Measurements from ENCODE around the gene SELENOS. TPM values are rescaled to one million over a fixed set of nuclear protein-coding genes. Genes with fewer than 3 reads are reported as not detected.

The SELENOS gene
- total RNA-seq, 3 donors from 2014 or later = 78.7 to 118 (median 115) TPM

DNA sequence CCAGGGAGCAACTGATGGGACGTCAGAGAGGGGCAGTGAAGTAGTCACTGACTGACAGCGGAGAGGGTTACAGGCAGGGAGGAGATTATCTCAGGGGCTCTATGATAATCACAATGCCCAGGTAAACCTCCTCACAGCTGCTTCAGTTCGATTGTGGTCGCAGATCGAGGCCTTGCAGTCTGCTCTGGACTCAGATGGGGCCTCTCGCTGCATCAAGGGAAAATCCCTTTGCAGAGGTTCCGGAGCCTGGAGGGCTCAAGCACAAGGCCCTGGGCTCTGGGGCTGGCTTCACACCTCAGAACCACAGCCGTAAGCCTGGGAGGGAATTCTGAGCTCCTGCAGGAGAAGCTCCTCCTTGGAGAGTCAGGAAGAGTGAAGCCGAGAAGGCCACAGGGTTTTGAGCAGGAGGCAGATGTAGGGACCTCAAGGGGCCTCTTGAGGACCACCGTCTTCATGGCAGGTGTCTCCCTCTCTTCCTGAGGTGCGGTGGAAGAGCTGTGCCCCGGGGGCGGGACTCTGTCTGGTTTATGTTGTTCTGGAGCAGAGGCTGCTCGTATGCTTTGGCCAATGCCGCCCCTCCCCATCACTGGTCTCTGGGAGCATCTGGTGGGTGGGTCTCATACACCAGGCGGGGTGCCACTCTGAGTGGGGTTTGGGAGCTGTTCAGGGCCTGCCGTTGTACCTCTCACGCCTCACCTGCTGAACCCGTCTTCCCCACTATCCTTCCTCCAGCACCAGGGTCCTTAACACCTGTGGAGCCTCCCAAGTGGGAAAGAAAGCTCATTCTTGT lies 37.2 kb upstream of the SELENOS start:
- no peak overlapping the region for H3K4me3 ChIP-seq
- no peaks in the 10 kb centered on the region for H3K9me3 ChIP-seq
- H3K4me1 ChIP-seq (ENCODE audit: low read depth) = no peaks in the 10 kb centered on the region
- no peak for ATAC-seq
- TF ChIP-seq, protein P1, sequence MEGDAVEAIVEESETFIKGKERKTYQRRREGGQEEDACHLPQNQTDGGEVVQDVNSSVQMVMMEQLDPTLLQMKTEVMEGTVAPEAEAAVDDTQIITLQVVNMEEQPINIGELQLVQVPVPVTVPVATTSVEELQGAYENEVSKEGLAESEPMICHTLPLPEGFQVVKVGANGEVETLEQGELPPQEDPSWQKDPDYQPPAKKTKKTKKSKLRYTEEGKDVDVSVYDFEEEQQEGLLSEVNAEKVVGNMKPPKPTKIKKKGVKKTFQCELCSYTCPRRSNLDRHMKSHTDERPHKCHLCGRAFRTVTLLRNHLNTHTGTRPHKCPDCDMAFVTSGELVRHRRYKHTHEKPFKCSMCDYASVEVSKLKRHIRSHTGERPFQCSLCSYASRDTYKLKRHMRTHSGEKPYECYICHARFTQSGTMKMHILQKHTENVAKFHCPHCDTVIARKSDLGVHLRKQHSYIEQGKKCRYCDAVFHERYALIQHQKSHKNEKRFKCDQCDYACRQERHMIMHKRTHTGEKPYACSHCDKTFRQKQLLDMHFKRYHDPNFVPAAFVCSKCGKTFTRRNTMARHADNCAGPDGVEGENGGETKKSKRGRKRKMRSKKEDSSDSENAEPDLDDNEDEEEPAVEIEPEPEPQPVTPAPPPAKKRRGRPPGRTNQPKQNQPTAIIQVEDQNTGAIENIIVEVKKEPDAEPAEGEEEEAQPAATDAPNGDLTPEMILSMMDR (IDR thresholded peaks at IDR 0.05) = no peak
- intact Hi-C loops (cut with DNase I, micrococcal nuclease) = no loop called here
- no peaks in the 10 kb centered on the region for H3K36me3 ChIP-seq (ENCODE audit: low read depth)
- no peak for DNase-seq

DNA sequence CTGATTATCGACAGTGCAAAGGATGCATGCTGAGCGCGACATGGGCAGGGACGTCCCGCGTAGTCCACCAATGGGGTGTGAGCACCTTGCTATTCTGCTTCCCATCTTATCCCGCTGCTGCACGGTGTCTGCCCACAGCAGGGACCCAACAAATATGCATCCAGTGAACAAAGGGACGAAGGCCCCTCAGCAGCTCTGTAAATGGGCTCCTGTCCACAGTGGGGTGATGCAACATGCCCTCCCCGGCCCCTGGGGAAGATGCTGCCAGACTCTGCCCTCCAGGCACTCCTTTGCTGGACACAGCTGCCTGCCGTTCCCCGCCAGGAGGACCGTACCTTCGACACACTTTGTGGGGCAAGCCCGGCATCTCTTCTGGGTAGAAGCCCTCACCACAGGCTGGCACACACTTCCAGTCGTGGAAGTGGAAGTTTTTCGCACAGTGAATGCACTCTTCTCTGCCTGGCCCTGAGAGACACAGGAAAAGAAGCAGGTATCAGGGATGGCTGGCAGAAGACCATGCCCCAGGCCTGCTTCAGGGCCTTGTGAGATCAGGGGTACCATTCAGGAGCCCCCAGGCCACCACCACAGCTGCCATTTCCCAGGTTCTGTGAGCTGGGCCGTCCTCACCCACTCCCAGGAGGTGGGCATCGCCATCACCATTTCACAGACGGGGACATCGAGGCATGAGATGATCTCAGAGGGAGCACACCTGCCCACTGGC lies 35.9 kb upstream of the SELENOS start:
- H3K4me3 ChIP-seq = no peak overlapping the region
- ATAC-seq = no peak
- TF ChIP-seq, protein P1 (IDR thresholded peaks at IDR 0.05) = no peak
- DNase-seq = no peak
- no peaks in the 10 kb centered on the region for H3K9me3 ChIP-seq
- intact Hi-C loops (cut with DNase I, micrococcal nuclease) = no loop called here
- H3K4me1 ChIP-seq (ENCODE audit: low read depth) = no peaks in the 10 kb centered on the region
- H3K36me3 ChIP-seq (ENCODE audit: low read depth) = no peaks in the 10 kb centered on the region

GRCh38 chr15:101310508-101310907 lies 33.2 kb upstream of the SELENOS start:
- DNase-seq = no peak
- no peak overlapping the region for H3K4me3 ChIP-seq
- H3K9me3 ChIP-seq = no peaks in the 10 kb centered on the region
- H3K4me1 ChIP-seq (ENCODE audit: low read depth) = no peaks in the 10 kb centered on the region
- TF ChIP-seq, protein P1 (IDR thresholded peaks at IDR 0.05) = no peak
- no peak for ATAC-seq
- H3K36me3 ChIP-seq (ENCODE audit: low read depth) = no peaks in the 10 kb centered on the region
- intact Hi-C loops (cut with DNase I, micrococcal nuclease) = no loop called here

GRCh38 chr15:101310161-101310480 lies 32.8 kb upstream of the SELENOS start:
- intact Hi-C loops (cut with DNase I, micrococcal nuclease) = no loop called here
- no peak overlapping the region for H3K4me3 ChIP-seq
- TF ChIP-seq, protein P1 (IDR thresholded peaks at IDR 0.05) = no peak

DNA sequence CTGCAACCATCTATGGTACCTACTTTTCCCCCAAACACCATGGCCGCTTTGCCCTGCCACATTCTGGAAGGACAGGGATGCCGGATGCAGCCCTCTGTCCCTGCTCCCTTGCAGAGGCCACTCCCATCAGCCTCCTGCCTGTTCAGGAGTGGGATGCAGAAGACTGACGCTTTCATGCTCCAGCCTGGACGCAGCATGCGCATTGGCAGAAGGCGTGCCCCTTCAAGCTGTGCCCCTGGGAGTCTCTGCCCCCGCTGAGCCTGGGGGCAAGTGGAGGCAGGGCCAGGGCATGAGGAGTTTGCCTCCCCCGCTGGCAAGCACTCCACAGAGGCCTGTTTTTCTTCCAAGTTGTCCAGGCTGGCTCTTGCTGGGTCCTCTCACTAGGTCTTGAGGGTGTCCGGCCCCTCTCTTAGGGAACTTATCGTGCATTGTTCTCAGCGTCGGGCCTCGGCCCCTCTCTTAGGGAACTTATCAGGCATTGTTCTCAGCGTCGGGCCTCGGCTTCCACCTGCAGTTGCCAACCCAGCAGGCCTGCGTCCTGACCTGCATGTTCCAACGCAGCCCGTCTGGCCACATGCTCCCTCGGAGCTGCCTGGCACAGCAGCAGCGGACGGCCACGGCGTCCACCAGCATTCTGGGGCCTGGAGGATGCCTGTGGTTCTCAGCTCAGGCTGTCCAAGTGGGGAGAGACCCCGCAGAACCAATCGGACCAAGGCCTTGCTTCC lies 32.3 kb upstream of the SELENOS start:
- no peak overlapping the region for H3K4me3 ChIP-seq
- H3K4me1 ChIP-seq (ENCODE audit: low read depth) = no peaks in the 10 kb centered on the region
- TF ChIP-seq, protein P1 (IDR thresholded peaks at IDR 0.05) = no peak
- H3K36me3 ChIP-seq (ENCODE audit: low read depth) = no peaks in the 10 kb centered on the region
- DNase-seq = peak in 1 of 3 donors; percentile 37
- intact Hi-C loops (cut with DNase I, micrococcal nuclease) = no loop called here
- no peaks in the 10 kb centered on the region for H3K9me3 ChIP-seq
- ATAC-seq = no peak

More at GRCh38 chr15:101310161-101310480, 32.8 kb upstream of the SELENOS start:
- no peaks in the 10 kb centered on the region for H3K36me3 ChIP-seq (ENCODE audit: low read depth)
- ATAC-seq (no peak), DNase-seq (peak in 1 of 3 donors; percentile 34)
- H3K9me3 ChIP-seq = no peaks in the 10 kb centered on the region
- H3K4me1 ChIP-seq (ENCODE audit: low read depth) = no peaks in the 10 kb centered on the region

Data from mucosa of descending colon (tissue), 3 donors.